Mucosa of descending colon (tissue), 3 donors: ENCODE measurements around the gene LDLRAD4. TPM values are rescaled to one million over a fixed set of nuclear protein-coding genes. Genes with fewer than 3 reads are reported as not detected.

Experiments
- ATAC-seq: fragments of 200-7000 bp; cut with Tn5 transposase; one replicate; pipeline ENCODE4 v1.9.1; 2020; ENCODE audit warnings: mild to moderate bottlenecking, moderate library complexity
- DNase-seq, 3 donors: peaks; one replicate each; pipeline ENCODE4 v3.0.0-alpha.2; 2020
- H3K36me3 ChIP-seq: fragments of 200-600 bp; one replicate; pipeline ENCODE4 v1.8.0; 2021; ENCODE audit warnings: low read depth, mild to moderate bottlenecking
- H3K4me1 ChIP-seq: fragments of 200-600 bp; one replicate; pipeline ENCODE4 v1.8.0; 2021; ENCODE audit warnings: low read depth, mild to moderate bottlenecking
- H3K4me3 ChIP-seq: fragments of 200-600 bp; one replicate; pipeline ENCODE4 v1.8.0; 2021; ENCODE audit warnings: mild to moderate bottlenecking
- H3K9me3 ChIP-seq: fragments of 200-600 bp; one replicate; pipeline ENCODE4 v1.8.0; 2021; ENCODE audit warnings: mild to moderate bottlenecking
- CTCF ChIP-seq: fragments of 200-600 bp; IDR thresholded peaks from one replicate; pipeline ENCODE4 v1.8.0; 2022; ENCODE audit warnings: antibody characterized with exemption, mild to moderate bottlenecking
- intact Hi-C, 2 donors: fragments of 100-400 bp; cut with DNase I in 1 of 2; cut with micrococcal nuclease in 1 of 2; formaldehyde crosslinking; loops; one replicate each; pipeline versions ENCODE4 v1.11.0 to v1.11.1; 2022; cut with DNase I, micrococcal nuclease
- total RNA-seq, 3 donors: library from RNA; stranded (reverse); fragmentation: NEBNext Ultra II Directional in 2 of 3; extraction: Animal tissue kit (Norgen Biotek cat#: 25700) in 2 of 3; gene quantifications; one replicate each; pipeline versions ENCODE4 v1.2.1 to v1.2.4, GENCODE V29; 2021 to 2023
- donor health status: DM: no; HTN: no; CAD: no; lungs with moderate emphysema.
- donor health status: DM: no; HTN: no; CAD: no.
- donor health status: DM: no; HTN: yes; CAD: no.

LDLRAD4 gene
- total RNA-seq, 3 donors from 2014 or later: 36.8 to 41.0 (median 37.4) TPM

- DNase-seq (no peak), ATAC-seq (no peak)
- Histone ChIP-seq H3K36me3 (no peaks in the 10 kb centered on the region), H3K4me1 (no peaks in the 10 kb centered on the region), H3K9me3 (no peaks in the 10 kb centered on the region), H3K4me3 (no peak overlapping the region)
- intact Hi-C loops: no loop called here
- TF ChIP-seq CTCF: no peak
Measured at GRCh38 chr18:13658436-13659204, 440.1 kb downstream of the LDLRAD4 start.

- Histone ChIP-seq H3K9me3 (no peaks in the 10 kb centered on the region), H3K4me3 (no peak overlapping the region), H3K4me1 (no peaks in the 10 kb centered on the region), H3K36me3 (no peaks in the 10 kb centered on the region)
- no peak for TF ChIP-seq CTCF
- intact Hi-C loops: no loop called here
- no peak for DNase-seq
- ATAC-seq: no peak
Measured at GRCh38 chr18:13660510-13660909, 441.9 kb downstream of the LDLRAD4 start.

GRCh38 chr18:13661051-13661778, 442.7 kb downstream of the LDLRAD4 start:
- DNase-seq (no peak), ATAC-seq (no peak)
- H3K36me3 ChIP-seq: no peaks in the 10 kb centered on the region
- no peaks in the 10 kb centered on the region for H3K4me1 ChIP-seq
- no peaks in the 10 kb centered on the region for H3K9me3 ChIP-seq
- no peak overlapping the region for H3K4me3 ChIP-seq
- no peak for TF ChIP-seq CTCF
- intact Hi-C loops: no loop called here

- ATAC-seq (no peak), DNase-seq (no peak)
- intact Hi-C loops: no loop called here
Measured at GRCh38 chr18:13661779-13662256, 443.3 kb downstream of the LDLRAD4 start.

GRCh38 chr18:13672657-13673056, 454.1 kb downstream of the LDLRAD4 start:
- Histone ChIP-seq H3K4me1 (no peaks in the 10 kb centered on the region), H3K9me3 (no peaks in the 10 kb centered on the region), H3K4me3 (no peak overlapping the region), H3K36me3 (no peaks in the 10 kb centered on the region)
- no peak for TF ChIP-seq CTCF
- DNase-seq: no peak
- no peak for ATAC-seq
- intact Hi-C loops: no loop called here

More at GRCh38 chr18:13661779-13662256, 443.3 kb downstream of the LDLRAD4 start:
- no peak for TF ChIP-seq CTCF
- Histone ChIP-seq H3K36me3 (no peaks in the 10 kb centered on the region), H3K4me1 (no peaks in the 10 kb centered on the region), H3K9me3 (no peaks in the 10 kb centered on the region), H3K4me3 (no peak overlapping the region)
